GM12873 (cell line): ENCODE results near the gene ANAPC5.

ENCODE experiments used
- CTCF ChIP-seq: IDR thresholded peaks from 2 replicates; pipeline ENCODE4 v1.5.1; 2012; ENCODE audit warnings: low read depth, mild to moderate bottlenecking, moderate library complexity, low read length, control low read depth; ENCODE audit not compliant: insufficient read depth; ENCODE audit errors: missing control alignments

ANAPC5 gene

DNA sequence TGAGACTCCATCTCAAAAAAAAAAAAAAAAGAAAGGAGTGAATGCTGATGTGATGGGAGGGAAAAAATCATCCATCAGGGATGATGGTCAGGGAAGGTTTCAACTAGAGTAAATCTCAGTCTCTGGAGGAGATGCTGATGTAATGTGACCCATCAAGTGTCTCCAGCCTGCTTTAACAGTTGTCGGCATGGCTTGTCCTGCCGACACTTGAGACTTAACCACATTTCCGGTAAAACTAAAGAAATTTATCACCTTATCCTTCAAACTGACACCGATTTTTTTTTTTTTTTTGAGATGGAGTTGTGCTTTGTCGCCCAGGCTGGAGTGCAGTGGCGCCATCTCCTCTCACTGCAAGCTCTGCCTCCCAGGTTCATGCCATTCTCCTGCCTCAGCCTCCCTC lies 21.5 kb upstream of the ANAPC5 start:
- TF ChIP-seq CTCF = no peak

DNA sequence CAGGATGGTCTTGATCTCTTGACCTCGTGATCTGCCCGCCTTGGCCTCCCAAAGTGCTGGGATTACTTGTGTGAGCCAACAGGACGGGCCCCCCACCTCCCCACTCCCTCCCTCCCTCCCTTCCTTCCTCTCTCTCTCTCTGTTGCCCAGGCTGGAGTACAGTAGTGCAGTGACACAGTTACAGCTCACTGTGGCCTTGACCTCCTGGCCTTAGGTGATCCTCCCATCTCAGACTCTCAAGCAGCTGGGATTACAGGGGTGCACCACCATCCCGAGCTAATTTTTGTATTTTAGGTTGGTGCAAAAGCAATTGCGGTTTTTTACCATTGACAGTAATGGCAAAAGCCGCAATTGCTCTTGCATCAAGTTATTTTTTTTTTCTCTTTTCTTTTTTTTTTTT lies 19.2 kb upstream of the ANAPC5 start:
- no peak for TF ChIP-seq CTCF

- no peak for TF ChIP-seq CTCF
Observed at GRCh38 chr12:121366063-121366459, 13.8 kb upstream of the ANAPC5 start.

GRCh38 chr12:121365416-121366062 lies 13.3 kb upstream of the ANAPC5 start:
- TF ChIP-seq CTCF = no peak

GRCh38 chr12:121364683-121365121 lies 12.5 kb upstream of the ANAPC5 start:
- TF ChIP-seq CTCF = no peak

GRCh38 chr12:121358073-121358472 lies 5.9 kb upstream of the ANAPC5 start:
- TF ChIP-seq CTCF = no peak

- no peak for TF ChIP-seq CTCF
Observed at GRCh38 chr12:121357331-121357730, 5.1 kb upstream of the ANAPC5 start.

DNA sequence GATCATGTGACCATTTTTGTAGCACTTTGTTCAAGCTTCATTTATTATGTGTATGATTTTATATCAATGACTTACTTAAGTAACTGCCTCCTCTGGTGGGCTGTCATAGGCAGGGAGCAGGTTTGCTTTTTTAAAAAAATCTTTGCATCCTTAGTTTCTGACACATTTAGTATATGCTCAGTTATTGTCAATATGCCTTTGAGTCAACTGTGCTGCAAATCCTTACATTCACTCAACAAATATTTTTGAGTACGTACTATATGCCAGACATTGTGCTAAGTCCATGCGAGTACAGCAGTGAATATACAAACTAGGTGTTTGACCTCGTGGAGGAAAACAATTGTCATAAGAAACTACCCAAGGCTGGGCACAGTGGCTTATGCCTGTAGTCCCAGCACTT lies 4.4 kb upstream of the ANAPC5 start:
- TF ChIP-seq CTCF = no peak
